Superior temporal gyrus (tissue), 1 donor: ENCODE data around the gene OTUB2.

Experiments used
- DNase-seq: peaks from one replicate; pipeline ENCODE4 v3.0.0-alpha.2; 2016; ENCODE audit errors: extremely low spot score

The OTUB2 gene

GRCh38 chr14:94040796-94041195, 14.7 kb downstream of the OTUB2 start:
- DNase-seq, result no peak

GRCh38 chr14:94041551-94042346, 15.6 kb downstream of the OTUB2 start:
- DNase-seq, result no peak

DNA sequence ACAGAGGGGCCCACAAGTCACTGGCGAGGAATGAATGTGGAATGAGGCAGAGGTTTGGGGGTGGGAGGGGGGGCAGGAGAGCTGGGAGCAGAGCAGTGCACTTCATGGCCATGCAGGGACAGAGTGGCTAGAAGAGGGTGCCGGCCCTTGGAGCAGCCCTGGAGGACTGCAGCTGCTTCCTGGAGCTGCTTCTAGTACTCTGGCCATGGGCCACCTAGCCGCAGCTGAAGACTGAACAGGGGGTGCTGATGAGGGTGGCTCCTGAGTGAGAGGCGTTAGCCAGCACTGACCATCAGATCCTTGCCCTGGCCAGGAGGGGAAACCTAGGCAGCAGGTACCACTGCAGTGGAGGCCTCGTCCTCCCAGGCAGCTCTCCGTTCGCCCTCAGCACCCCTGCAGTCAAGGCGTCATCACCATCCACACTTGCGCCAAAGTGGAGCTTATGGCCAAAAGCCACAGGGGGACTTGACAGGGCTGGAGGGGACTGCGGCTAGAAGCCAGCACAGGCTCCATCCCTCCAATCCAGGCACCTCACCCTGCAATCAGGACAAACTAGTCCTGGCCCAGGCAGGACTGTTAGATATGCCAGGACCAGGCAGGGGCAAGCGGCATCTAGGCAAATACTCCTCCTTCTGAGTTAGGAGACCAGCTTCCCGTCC, 16.4 kb downstream of the OTUB2 start:
- no peak for DNase-seq

- DNase-seq, result no peak
These were observed 17.1 kb downstream of the OTUB2 start for GRCh38 chr14:94043111-94043755.

DNA sequence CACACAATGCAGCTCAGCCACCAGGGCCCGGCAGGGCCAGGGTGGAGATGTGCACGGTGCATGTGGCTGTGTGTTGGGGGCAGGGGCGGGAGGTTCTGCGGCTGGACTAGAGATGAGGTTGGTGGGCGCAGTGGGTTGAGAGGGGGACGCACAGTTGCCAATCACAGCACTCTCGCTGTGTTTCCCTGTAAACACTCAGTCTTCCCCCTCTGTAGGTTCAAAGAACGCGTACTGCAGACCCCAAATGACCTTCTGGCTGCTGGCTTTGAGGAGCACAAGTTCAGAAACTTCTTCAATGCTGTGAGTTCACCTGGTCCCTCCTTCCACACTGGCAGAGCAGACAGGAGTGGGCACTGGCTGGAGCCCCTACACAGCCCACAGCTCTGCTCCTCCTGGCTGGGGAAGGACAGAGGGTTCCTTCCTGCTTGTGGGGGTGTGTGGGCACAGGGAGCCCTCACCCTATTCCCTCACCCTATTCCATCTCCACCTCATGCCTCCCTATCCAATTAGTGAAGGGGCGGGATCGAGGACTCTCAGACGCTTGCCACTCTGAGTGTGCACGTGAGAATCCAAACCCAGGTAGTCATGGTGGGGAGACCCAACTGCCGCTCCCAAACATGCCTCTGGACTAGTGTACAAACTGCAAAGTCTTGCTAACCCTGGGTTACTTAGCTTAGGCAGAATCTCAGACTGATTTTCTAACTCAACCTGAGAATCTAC, 17.8 kb downstream of the OTUB2 start:
- DNase-seq, result no peak

GRCh38 chr14:94044476-94045091, 18.4 kb downstream of the OTUB2 start:
- no peak for DNase-seq

GRCh38 chr14:94045101-94045500, 19.0 kb downstream of the OTUB2 start:
- DNase-seq, result no peak

- DNase-seq, result no peak
These were observed 19.6 kb downstream of the OTUB2 start for GRCh38 chr14:94045563-94046345.

GRCh38 chr14:94046696-94047250, 20.6 kb downstream of the OTUB2 start:
- DNase-seq, result no peak

DNA sequence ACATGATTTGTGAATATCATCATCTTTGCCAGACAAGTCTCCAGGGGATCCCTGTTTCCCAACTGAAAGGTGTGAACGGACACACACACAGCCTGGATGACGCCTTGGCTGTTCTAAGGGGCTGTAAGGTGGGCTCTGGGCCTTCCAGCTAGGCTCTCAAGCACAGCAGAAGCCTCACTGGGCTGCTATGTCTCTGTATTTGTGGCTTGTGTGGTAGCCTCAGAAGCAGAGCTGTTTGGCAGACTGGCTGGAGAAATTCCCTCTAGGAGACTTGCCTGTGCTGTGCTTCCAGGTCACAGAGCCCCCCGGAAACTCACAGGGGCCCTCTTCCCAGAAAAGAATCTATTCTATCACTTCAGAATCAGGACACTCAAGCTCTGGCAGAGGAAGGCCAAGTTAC, 21.4 kb downstream of the OTUB2 start:
- no peak for DNase-seq

- no peak for DNase-seq
These were observed 22.8 kb downstream of the OTUB2 start for GRCh38 chr14:94048691-94049624.

- DNase-seq, result no peak
These were observed 23.5 kb downstream of the OTUB2 start for GRCh38 chr14:94049625-94050023.

GRCh38 chr14:94050231-94050880, 24.2 kb downstream of the OTUB2 start:
- no peak for DNase-seq

DNA sequence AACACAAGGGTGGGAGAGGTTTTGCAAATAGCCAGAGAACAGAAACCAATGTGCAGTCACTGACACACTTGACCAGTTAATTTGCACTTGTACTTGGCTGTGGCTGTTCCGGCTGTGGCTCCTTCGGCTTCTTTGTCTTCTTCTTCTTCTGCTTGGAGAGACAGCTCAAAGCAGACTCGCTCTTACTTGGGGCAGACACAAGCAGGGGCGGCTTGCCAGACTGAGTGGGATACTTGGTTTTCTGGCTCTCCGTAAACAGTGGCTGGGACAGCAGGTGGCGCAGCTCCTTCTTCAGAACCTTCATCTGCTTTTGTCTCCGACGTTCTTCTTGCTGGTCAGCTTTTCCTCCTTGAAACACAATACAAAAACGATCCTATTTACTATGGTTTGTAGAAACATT, 25.0 kb downstream of the OTUB2 start:
- DNase-seq, result peak; percentile 82

DNA sequence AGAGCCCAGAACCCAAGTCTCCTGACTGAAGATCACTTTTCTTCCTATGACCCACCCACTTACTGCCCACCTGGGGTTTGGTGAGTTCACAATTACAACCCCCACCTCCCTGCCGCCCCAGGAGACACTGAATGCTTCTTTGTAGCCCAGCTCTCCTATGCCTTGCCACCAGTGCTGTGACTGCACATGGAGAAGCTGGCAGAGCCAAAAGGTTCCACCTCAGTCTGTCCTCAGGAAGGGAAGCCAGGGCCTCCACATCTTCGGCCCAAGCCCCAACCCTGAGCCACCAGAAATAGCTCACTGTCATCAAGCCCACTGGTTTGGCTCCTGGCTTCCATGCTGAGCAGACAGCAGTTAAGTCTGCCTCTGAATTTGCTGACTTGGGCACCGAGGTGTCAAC, 25.6 kb downstream of the OTUB2 start:
- no peak for DNase-seq

DNA sequence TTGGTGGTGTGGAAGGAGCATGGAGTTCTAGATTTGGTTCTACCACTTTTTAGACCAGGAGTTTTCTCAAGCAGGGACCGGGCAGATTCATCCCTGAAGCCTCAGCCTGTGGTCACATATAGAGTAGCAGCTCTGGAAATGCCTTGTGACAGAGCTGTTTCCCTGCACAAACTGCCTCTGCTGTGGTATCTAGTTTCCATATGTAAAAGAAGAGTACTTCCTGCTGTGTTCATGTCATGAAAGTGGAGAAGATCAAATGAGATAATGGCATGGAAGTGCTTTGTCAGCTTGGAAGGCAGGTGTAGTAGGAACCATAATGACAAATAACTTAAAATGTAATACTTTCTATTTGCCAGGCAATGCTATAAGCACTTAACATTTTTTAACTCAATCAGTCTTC, 26.1 kb downstream of the OTUB2 start:
- DNase-seq, result no peak

DNA sequence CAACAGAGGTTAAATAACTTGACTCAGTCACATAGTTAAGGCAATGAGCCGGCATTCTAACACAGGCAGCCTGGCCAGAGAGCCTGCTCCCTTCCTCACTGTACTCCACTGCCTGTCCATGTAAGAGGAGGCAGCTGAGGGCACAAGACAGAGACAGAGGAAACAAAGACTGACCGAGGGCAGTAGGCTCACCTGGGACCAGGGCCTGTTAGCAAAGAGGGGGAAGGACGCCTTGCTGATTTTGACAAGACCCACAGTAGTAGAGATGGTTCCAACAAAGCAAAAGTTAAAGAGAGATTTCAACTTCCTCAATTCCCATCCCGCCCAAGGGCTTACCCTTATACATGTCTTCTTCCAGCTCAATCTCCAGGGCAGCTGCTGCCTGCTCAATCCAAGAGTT, 26.5 kb downstream of the OTUB2 start:
- no peak for DNase-seq

DNA sequence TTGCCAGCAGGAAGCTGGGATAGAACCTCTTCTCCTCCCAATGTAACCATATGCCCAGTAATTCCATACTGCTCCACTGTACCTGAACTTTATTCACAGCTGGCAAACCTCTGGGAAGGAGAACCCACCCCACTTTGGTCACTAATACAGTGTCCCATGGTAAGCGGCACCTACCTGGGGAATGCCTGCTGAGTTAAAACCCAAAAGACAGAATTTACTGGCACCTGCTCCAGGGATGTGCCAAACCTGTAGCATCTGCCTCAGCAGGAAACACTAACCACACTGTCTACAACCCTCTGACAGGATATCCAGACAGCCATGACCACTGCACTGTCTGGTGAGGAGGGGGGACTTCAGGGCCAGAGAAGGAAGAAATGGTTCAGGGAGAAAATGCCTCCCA, 28.3 kb downstream of the OTUB2 start:
- no peak for DNase-seq

DNA sequence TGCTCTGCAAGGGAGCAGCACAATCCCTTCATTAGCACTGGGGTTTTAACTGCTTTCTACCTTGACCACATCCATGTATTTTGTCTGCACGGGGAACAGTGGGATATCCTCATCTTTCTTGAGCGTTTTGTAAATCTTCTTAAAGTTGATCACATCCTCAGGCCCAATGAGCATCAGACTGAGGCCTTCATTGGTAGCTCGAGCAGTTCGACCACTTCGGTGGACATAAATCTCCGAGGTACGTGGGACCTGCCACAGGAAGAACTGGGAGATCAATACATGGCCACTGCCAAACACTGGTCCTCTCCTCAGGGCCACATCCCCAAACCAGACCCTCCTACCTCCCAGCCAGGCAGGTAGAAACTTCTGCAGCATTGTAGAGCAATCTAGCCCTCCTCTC, 28.8 kb downstream of the OTUB2 start:
- DNase-seq, result no peak
